Ovary (tissue), 9 donors: Measurements from ENCODE around the gene PIAS4. TPM values are rescaled to one million over a fixed set of nuclear protein-coding genes. Genes with fewer than 3 reads are reported as not detected.
A peak's percentile ranks its signal among the peaks of the same experiment; 100 is the strongest.

ENCODE experiments used
- DNase-seq, 5 donors: peaks; one replicate each; pipeline ENCODE4 v3.0.0-alpha.2; 2019 to 2020
- H3K27ac ChIP-seq, 2 donors: fragments of 200-600 bp; one replicate each; pipeline versions ENCODE4 v1.5.1 to v1.8.0; 2019 to 2022
- H3K27me3 ChIP-seq: fragments of 200-600 bp; one replicate; pipeline ENCODE4 v1.8.0; 2022
- H3K36me3 ChIP-seq: fragments of 200-600 bp; sonication (generic); one replicate; pipeline ENCODE4 v1.5.1; 2019
- H3K4me1 ChIP-seq: one replicate; pipeline ENCODE4 v1.8.1; 2013; ENCODE audit warnings: mild to moderate bottlenecking, moderate library complexity; ENCODE audit not compliant: insufficient read depth
- H3K4me3 ChIP-seq: fragments of 200-600 bp; sonication (generic); one replicate; pipeline ENCODE4 v1.5.1; 2017
- H3K9me3 ChIP-seq, 2 donors: fragments of 200-600 bp in 1 of 2; sonication (generic) in 1 of 2; one replicate each; pipeline versions ENCODE4 v1.5.1 to v1.8.1; 2013 to 2019; ENCODE audit warnings: mild to moderate bottlenecking in 1 of 2, moderate library complexity in 1 of 2
- CTCF ChIP-seq, 3 donors: fragments of 450-650 bp in 2 of 3; fragments of 200-600 bp in 1 of 3; IDR thresholded peaks; one replicate each; pipeline versions ENCODE4 v1.5.1 to v1.8.0; 2016 to 2022; ENCODE audit warnings: antibody characterized with exemption in 3 of 3, mild to moderate bottlenecking in 1 of 3
- EP300 ChIP-seq: sonication (generic); formaldehyde crosslinking; IDR thresholded peaks from one replicate; pipeline ENCODE4 v1.6.1; 2017; ENCODE audit warnings: antibody characterized with exemption
- POLR2A ChIP-seq: fragments of 450-650 bp; IDR thresholded peaks from one replicate; pipeline ENCODE4 v1.6.1; 2017; ENCODE audit warnings: antibody characterized with exemption, mild to moderate bottlenecking, moderate library complexity
- WGBS, 3 donors: extraction: QIAGEN DNeasy Blood & Tissue Kit in 1 of 3; methylation state at CpG; one replicate each; pipeline versions ENCODE4 v1.1.5 to v1.1.7; 2013 to 2017; 5-methylcytosine and 5-hydroxymethylcytosine counted together
- intact Hi-C, 4 donors: fragments of 100-400 bp; cut with DNase I; formaldehyde crosslinking; loops; one replicate each; pipeline versions ENCODE4 v1.11.0 to v1.15.1; 2022 to 2023
- polyA plus RNA-seq, 2 donors: library from polyadenylated mRNA; stranded (reverse); fragments of 200-250 nt in 1 of 2; fragments of 350-450 nt in 1 of 2; fragmentation: Illumina TruSeq in 1 of 2; extraction: RNeasy Lipid Tissue Mini Kit (QIAGEN cat#74804) in 1 of 2; gene quantifications; one replicate each; pipeline ENCODE4 v1.2.3, GENCODE V29; 2013 to 2014
- total RNA-seq, 7 donors: library from RNA; depleted of rRNA in 2 of 7; stranded (reverse); fragments of >200 nt in 2 of 7; fragmentation: NEBNext Ultra II Directional in 3 of 7; extraction: Animal tissue kit (Norgen Biotek cat#: 25700) in 3 of 7; gene quantifications; one replicate each; pipeline versions ENCODE4 v1.1.0 to v1.2.4, GENCODE V29; 2016 to 2023
- donor health status: DM: no; HTN: no; CAD: no; lungs with moderate emphysema.
- donor health status: DM: no; HTN: no; CAD: no.
- donor health status: Bipolar disorder and iron deficiency.
- donor health status: DM: yes; HTN: yes; CAD: no.
- donor health status: DM: no; HTN: no; CAD: no.
- donor health status: DM: yes; HTN: yes; CAD: no.

PIAS4 gene
- total and polyA plus RNA-seq, 9 donors: 5.2 to 29.7 (median 21.3) TPM

- intact Hi-C loops: no loop called here
- no peaks in the 10 kb centered on the region for H3K36me3 ChIP-seq
- no peak overlapping the region for H3K27ac ChIP-seq
- no peaks in the 10 kb centered on the region for H3K9me3 ChIP-seq
- TF ChIP-seq EP300 (no peak), CTCF (IDR thresholded peaks at IDR 0.05) (no peak), POLR2A (no peak)
- no peak overlapping the region for H3K4me3 ChIP-seq
- H3K27me3 ChIP-seq: no peaks in the 10 kb centered on the region
- H3K4me1 ChIP-seq: peaks cover 8% of the 10 kb centered on the region
- 77 to 81% (median 78%) methylated on average over 15 of the region's 15 CpGs for WGBS, 3 donors
- no peak for DNase-seq
Measured at GRCh38 chr19:4049432-4049831, 41.9 kb downstream of the PIAS4 start.

GRCh38 chr19:4051175-4052101, 43.9 kb downstream of the PIAS4 start:
- no peak overlapping the region for H3K4me3 ChIP-seq
- H3K27ac ChIP-seq: no peak overlapping the region
- peak in 1 of 5 donors; percentile 29 for DNase-seq
- no peaks in the 10 kb centered on the region for H3K9me3 ChIP-seq
- TF ChIP-seq POLR2A (no peak), CTCF (IDR thresholded peaks at IDR 0.05) (no peak), EP300 (no peak)
- WGBS, 3 donors: 74 to 88% (median 80%) methylated on average over 15 of the region's 15 CpGs
- no peaks in the 10 kb centered on the region for H3K27me3 ChIP-seq
- intact Hi-C loops: no loop called here
- H3K4me1 ChIP-seq: peaks cover 8% of the 10 kb centered on the region
- H3K36me3 ChIP-seq: no peaks in the 10 kb centered on the region

GRCh38 chr19:4052114-4052992, 44.8 kb downstream of the PIAS4 start:
- Histone ChIP-seq H3K27ac (no peak overlapping the region), H3K9me3 (no peaks in the 10 kb centered on the region), H3K36me3 (no peaks in the 10 kb centered on the region), H3K4me3 (no peak overlapping the region), H3K27me3 (no peaks in the 10 kb centered on the region), H3K4me1 (peaks cover 8% of the 10 kb centered on the region)
- intact Hi-C loops: no loop called here
- WGBS, 3 donors: 60 to 72% (median 62%) methylated on average over 18 to 27 of the region's 27 CpGs
- TF ChIP-seq EP300 (no peak), CTCF (IDR thresholded peaks at IDR 0.05) (no peak), POLR2A (no peak)
- peak in 1 of 5 donors; percentile 54 for DNase-seq

GRCh38 chr19:4052993-4053422, 45.5 kb downstream of the PIAS4 start:
- peak in 1 of 5 donors; percentile 46 for DNase-seq
- Histone ChIP-seq H3K9me3 (no peaks in the 10 kb centered on the region), H3K27me3 (no peaks in the 10 kb centered on the region), H3K4me3 (no peak overlapping the region), H3K36me3 (no peaks in the 10 kb centered on the region), H3K27ac (no peak overlapping the region), H3K4me1 (peaks cover 11% of the 10 kb centered on the region)
- TF ChIP-seq EP300: no peak
- TF ChIP-seq POLR2A: no peak
- TF ChIP-seq CTCF (IDR thresholded peaks at IDR 0.05): no peak
- WGBS, 3 donors: 45 to 47% (median 45%) methylated on average over 13 of the region's 13 CpGs
- intact Hi-C loops: no loop called here
